Inferior parietal cortex (tissue), 1 donor: ENCODE measurements around the gene COL8A2.

Experiments
- DNase-seq: peaks from one replicate; pipeline ENCODE4 v3.0.0-alpha.2; 2016; ENCODE audit errors: extremely low spot score

Gene COL8A2

GRCh38 chr1:36137226-36137625 lies 12.2 kb upstream of the COL8A2 start:
- no peak for DNase-seq

DNA sequence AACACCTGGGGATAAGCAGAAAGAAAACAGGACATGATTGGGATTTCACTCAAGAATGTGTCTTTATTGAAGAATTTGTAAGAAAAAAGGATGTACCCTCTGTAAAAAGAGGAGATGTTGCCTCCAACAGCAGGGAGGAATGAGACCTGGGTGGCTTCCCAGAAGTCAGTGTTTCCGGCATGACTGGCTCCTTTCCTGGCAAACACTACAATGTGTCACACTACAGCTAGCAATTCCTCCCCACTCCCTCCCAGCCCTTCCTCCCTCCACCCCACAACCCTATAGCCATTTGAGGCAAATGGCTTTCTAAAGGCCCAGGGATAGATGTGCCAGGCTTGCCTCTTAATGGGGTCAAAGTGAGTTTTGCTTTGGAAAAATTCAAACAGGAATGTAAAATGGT lies 11.5 kb upstream of the COL8A2 start:
- no peak for DNase-seq

GRCh38 chr1:36135796-36136195 lies 10.8 kb upstream of the COL8A2 start:
- DNase-seq = no peak

GRCh38 chr1:36135330-36135667 lies 10.3 kb upstream of the COL8A2 start:
- DNase-seq = no peak

DNA sequence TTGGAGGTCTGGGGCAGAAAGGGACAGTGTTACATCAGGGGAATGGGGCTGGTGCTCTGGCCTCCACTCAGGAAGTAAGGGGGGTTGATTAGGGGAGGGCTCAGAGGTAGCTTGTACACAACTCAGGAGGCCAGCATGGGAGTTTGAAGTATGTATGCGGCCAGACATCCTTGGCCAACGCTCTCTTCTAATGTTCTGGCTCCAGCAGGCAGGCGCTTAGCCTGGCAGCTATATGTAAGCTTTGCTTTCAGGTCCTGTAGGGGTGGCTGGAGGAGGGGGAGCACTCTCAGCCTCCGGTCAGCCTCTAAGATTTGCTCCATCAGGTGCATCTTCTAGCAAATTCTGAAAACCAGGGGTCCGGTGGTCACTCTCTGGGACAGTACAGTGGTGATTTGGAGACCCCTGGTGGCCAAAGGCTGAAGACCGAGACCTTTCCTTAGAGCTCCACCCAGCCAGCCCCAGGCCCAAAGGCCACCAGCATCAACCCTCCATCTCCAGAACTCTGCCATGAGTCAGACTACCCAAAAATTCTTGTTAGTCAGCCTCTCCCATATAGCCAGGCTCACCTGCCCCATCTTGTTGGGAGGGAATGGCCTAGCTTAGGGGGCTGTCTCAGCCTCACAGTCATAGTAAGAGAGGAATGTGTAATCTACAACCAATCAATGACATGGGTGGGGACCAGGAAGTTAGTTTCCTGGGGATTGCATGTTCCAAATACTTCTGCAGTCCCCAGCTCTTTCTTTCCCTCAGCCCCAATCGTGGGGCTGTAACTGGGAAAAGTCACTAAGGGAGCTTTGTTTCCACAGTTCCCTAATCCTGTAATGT lies 9.7 kb upstream of the COL8A2 start:
- peak; percentile 65 for DNase-seq

GRCh38 chr1:36134031-36134430 lies 9.0 kb upstream of the COL8A2 start:
- DNase-seq = no peak

- no peak for DNase-seq
Observed at GRCh38 chr1:36133484-36133883, 8.5 kb upstream of the COL8A2 start.

- no peak for DNase-seq
Observed at GRCh38 chr1:36132029-36132428, 7.0 kb upstream of the COL8A2 start.

DNA sequence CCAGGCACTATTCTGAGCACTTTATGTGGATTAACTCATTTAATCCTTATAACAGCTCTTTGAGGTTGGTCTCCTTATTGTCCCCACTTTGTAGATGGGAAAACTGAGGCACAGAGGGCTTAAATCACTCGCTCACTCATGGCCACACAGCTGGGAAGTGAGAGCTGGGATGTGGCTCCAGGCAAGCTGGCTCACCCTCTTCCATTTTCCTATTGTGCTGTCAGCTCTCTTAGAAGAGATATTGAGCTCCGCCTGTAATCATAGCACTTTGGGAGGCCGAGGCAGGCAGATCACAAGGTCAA lies 3.8 kb upstream of the COL8A2 start:
- DNase-seq = no peak

GRCh38 chr1:36128126-36128904 lies 3.3 kb upstream of the COL8A2 start:
- no peak for DNase-seq

- no peak for DNase-seq
Observed at GRCh38 chr1:36126797-36127500, 1.9 kb upstream of the COL8A2 start.

DNA sequence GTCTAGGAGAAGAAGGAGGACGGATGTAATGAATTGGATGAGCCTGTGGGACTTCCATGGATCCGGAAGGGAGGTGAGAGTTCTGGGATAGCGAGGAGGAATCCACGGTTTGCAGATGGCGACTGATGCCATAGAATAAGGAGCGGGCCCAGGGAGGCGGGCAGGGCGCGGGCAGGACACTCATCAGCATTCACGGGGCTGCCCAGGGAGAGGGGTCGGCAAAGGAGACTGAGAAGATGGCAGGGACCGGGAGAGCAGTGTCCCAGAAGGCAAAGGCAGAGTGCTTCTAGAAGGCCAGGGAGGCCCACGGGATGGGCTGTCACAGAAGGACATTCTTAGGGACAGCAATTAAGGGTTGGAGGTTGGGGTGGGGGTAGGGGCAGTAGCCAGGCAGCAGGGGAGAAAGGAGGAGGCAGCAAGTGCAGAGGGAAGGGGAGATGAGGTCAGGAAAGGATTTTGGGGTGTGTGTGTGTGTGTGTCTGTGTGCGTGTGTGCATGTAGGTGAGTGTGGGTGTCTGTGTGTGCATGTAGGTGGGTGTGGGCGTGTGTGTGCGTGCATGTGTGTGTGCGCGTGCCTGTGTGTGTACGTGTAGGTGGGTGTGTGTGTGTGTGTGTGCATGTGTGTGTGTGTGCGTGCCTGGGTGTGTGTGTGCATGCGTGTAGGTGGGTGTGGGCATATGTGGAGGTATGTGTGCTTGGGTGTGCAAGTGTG lies 1.1 kb upstream of the COL8A2 start:
- DNase-seq = no peak

- no peak for DNase-seq
Observed at GRCh38 chr1:36124404-36125128, 456 bp downstream of the COL8A2 start.

DNA sequence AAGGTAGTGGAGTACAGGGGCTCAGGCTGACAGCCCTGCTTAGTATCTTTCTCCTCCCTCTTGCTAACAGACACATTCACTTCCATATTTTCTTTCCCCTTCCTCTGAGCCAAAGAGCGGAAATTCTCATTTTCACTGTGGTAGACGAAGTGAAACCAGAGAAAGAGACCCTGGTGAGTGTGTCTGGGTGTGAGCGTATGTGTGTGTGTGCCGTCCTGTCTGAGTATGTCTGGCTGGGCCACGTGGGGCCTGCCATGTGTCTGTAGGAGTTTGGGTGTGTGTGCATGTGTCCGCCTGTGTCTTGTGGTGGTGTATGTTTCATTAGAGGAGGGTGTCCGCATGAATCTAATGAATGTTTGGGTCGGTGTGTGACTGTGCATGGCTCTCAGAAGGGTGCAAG lies 1.7 kb downstream of the COL8A2 start:
- DNase-seq = peak; percentile 16

DNA sequence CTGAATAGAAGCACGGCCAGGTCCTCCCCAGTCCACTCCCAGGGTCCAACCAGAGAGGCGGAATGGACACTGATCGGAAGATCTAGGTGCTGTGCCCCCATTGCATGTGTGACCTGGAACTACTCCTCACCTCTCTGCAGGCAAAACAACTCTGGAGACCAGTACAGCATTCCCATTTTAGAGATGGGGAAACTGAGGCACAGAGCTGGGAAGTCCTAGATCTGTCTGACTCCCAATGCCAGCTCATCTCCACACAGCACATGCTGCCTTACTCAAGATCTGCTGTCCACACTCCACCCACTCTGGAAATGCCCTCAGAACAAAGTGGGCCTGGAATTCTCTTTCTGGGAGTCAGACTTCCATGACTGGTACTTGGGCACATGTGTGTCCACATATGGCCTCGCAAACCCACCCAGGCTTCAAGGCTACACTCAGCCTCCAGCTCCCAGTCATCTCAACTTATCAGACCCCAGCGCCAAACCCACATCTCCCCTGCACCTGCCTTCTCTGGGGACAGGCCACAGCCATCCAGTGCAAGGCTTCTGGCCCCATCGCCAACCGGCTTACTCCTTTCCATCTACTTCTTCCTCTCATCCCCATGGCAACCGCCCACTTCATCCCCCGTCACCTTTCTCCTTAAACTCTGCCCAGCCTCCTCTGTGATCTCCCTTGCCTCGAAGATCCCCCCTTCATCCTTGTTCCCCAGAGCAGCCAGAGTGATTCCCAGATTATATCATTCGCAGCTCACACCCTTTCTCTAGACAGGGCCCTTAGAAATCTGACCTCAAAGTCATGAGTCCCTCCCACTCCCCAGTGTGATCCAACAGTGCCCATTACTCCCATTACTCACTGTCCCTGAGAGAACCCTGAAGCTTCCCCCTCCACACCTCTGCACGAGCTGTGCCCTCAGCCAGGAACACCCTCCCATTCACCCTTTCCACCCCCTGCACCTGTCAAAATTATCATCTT lies 2.7 kb downstream of the COL8A2 start:
- no peak for DNase-seq

- DNase-seq = no peak
Observed at GRCh38 chr1:36119456-36119855, 5.6 kb downstream of the COL8A2 start.

DNA sequence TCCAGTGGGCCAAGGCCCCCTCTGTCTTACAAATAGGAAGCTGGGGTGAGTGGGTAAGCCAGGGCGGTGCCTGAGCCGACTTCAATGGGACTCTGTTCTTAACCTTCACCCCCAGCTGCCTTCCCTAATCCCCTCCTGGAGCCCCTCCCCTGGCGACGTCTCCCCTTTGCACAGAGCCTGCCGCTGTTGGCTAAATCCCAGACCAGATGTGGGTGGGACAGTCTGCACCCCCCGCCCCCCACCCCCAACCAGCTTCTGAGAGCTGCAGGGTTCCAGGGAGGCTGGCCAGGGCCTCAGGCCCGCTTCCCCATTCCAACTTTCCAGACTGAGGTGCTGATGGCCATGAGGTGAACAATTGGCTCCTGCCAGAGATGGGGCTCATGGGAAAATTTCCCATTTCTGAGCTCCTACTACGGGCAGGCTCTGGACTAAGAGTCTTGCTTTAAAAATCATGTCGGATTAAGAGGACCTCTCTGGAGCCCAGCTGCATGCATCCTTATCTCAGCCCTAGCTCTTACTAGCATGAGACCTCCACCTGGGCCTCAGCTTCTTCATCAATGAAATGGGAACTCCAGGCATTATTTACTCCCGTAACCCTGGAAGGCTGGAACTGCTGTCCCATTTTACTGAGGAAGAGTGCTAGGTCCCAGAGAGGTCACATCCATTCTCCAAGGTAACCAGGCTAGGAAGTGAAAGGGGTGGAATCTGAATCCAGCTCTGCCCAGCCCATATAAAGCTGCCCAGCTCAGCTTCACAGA lies 6.4 kb downstream of the COL8A2 start:
- no peak for DNase-seq

DNA sequence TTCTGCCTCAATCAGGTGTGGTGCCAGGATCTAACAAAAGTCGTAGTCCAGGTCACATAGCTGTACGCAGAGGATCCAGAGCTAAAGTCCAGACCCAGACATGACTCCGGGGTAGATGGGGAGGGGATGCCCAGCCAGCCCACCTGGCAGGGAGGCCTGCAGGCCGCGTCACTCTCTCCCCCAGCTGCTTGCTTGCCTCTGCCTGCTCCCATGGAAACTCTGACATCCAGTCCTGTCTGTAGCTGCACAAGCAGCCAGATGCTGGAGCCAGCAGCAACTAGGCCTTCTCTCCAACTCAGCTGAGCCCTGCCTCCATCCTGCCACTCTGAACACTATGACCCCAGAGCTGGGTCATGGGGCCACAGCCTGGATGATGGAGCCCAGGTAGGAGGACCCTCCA lies 8.1 kb downstream of the COL8A2 start:
- no peak for DNase-seq

DNA sequence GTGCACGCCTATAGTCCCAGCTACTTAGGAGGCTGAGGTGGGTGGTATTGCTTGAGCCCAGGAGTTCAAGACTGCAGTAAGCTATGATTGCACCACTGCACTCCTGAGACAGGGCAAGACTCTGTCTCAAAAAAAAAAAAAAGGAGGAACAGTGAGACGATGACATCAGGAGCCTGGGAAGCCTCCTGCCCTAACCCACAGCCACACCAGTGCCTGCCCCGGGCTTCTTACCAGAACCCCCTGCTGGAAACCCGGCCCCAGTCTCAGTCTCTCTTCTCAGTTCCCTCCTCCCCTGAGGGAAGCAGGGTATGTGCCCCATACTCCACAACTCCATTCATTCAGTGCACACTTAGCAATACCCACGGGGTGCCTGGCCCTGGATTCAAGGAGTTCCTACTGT lies 9.1 kb downstream of the COL8A2 start:
- no peak for DNase-seq
